Fibroblast of skin of right quadriceps (primary cell): Measurements from ENCODE around the gene ENTREP1.
A peak's percentile ranks its signal among the peaks of the same experiment; 100 is the strongest.
"Not testable (repeated sequence)": the region's sequence is repeated elsewhere in the genome, so short reads cannot be mapped to it uniquely, and the experiment has no call there.

Experiments used
- DNase-seq: peaks from one replicate; pipeline ENCODE4 v3.0.0-alpha.2; 2013

Gene ENTREP1

GRCh38 chr9:69324549-69325401, at the start of gene ENTREP1:
Gene ENTREP1 (plus strand): TSS chr9:69325215. CDS start chr9:69325310, 95 bp downstream.
- DNase-seq, result peak; percentile 7

- DNase-seq, result no peak
Observed at GRCh38 chr9:69276775-69277174, 48.2 kb upstream of the ENTREP1 start.

- DNase-seq, result no peak
Observed at GRCh38 chr9:69279084-69279731, 45.8 kb upstream of the ENTREP1 start.

GRCh38 chr9:69279733-69280132, 45.3 kb upstream of the ENTREP1 start:
- no peak for DNase-seq

GRCh38 chr9:69283003-69283402, 42.0 kb upstream of the ENTREP1 start:
- no peak for DNase-seq

- no peak for DNase-seq
Observed at GRCh38 chr9:69292078-69292477, 32.9 kb upstream of the ENTREP1 start.

GRCh38 chr9:69293156-69293555, 31.9 kb upstream of the ENTREP1 start:
- no peak for DNase-seq

- no peak for DNase-seq
Observed at GRCh38 chr9:69295872-69296552, 29.0 kb upstream of the ENTREP1 start.

GRCh38 chr9:69297300-69297980, 27.6 kb upstream of the ENTREP1 start:
- no peak for DNase-seq

- DNase-seq, result no peak
Observed at GRCh38 chr9:69299315-69299714, 25.7 kb upstream of the ENTREP1 start.

GRCh38 chr9:69299826-69300225, 25.2 kb upstream of the ENTREP1 start:
- DNase-seq, result no peak

- no peak for DNase-seq
Observed at GRCh38 chr9:69303331-69303730, 21.7 kb upstream of the ENTREP1 start.

GRCh38 chr9:69306895-69307445, 18.0 kb upstream of the ENTREP1 start:
- not testable (repeated sequence) for DNase-seq

GRCh38 chr9:69307446-69308205, 17.4 kb upstream of the ENTREP1 start:
- peak; percentile 73 for DNase-seq

- no peak for DNase-seq
Observed at GRCh38 chr9:69308206-69308931, 16.6 kb upstream of the ENTREP1 start.

- no peak for DNase-seq
Observed at GRCh38 chr9:69313175-69313574, 11.8 kb upstream of the ENTREP1 start.

- no peak for DNase-seq
Observed at GRCh38 chr9:69314547-69314946, 10.5 kb upstream of the ENTREP1 start.

- peak; percentile 44 for DNase-seq
Observed at GRCh38 chr9:69317081-69317480, 7.9 kb upstream of the ENTREP1 start.

GRCh38 chr9:69317894-69318293, 7.1 kb upstream of the ENTREP1 start:
- DNase-seq, result no peak

GRCh38 chr9:69319324-69320025, 5.5 kb upstream of the ENTREP1 start:
- no peak for DNase-seq

- no peak for DNase-seq
Observed at GRCh38 chr9:69322256-69322655, 2.8 kb upstream of the ENTREP1 start.
